IMR-90 (cell line): ENCODE data around the gene CAPN2. TPM values are rescaled to one million over a fixed set of nuclear protein-coding genes. Genes with fewer than 3 reads are reported as not detected.

Source experiments
- microRNA-seq, 2 experiments: library from miRNA; stranded (forward) in 1 of 2; unstranded in 1 of 2; fragments of 10-50 nt in 1 of 2; fragments of <30 nt in 1 of 2; gene quantifications in 1 of 2; microRNA quantifications in 1 of 2; one replicate each; pipeline versions ENCODE3 to v1.1.0; 2013 to 2020; ENCODE audit not compliant: insufficient read depth in 1 of 2, insufficient read length in 1 of 2, unreplicated experiment in 1 of 2
- polyA plus RNA-seq, 3 experiments: library from polyadenylated mRNA; depleted of rRNA; stranded (reverse); fragments of >200 nt; gene quantifications; 2 replicates each; pipeline ENCODE4 v1.2.3, GENCODE V29; 2012; ENCODE audit warnings: low replicate concordance in 1 of 3
- small RNA-seq, 5 experiments: library from RNA; depleted of rRNA; stranded (forward); fragments of <200 nt; gene quantifications; one replicate each; pipeline ENCODE3, GENCODE V24; 2012
- total RNA-seq: library from RNA; depleted of rRNA; stranded (reverse); fragments of >200 nt; gene quantifications from 2 replicates; pipeline ENCODE4 v1.2.3, GENCODE V29; 2012; rRNA removed

Gene CAPN2
- total and polyA plus RNA-seq, 2 of the 4 experiments (the other 2 are of a cell fraction) = 339 to 430 TPM

Small RNA genes lying within 50 kb of the gene (microRNA-seq; reads per million reads assigned to microRNA genes)
- not detected for gene RNU6-1248P (ENCODE audit: insufficient read depth, insufficient read length)

Small RNA genes lying within 50 kb of the gene (small RNA-seq; reads per million reads assigned to genes)
- gene RNU6-1248P = 0 reads per million in 5 experiments

Other genes with a start within 250 kb of the CAPN2 start
- not detected in 2 replicates for gene CAPN8, start 46.8 kb upstream of the CAPN2 start, total RNA-seq
- not detected in 2 replicates for gene CAPN8, start 46.8 kb upstream of the CAPN2 start, polyA plus RNA-seq (2012; rRNA removed)
- gene TP53BP2, start 133.4 kb downstream of the CAPN2 start, total RNA-seq = 35.0 and 35.8 TPM in 2 replicates
- 19.2 and 19.9 TPM in 2 replicates for gene TP53BP2, start 133.4 kb downstream of the CAPN2 start, polyA plus RNA-seq (2012; rRNA removed)